Bronchial epithelial cell (primary cell): ENCODE data around the gene SLC35B1. TPM values are rescaled to one million over a fixed set of nuclear protein-coding genes. Genes with fewer than 3 reads are reported as not detected.

Experiments used
- DNase-seq: peaks from one replicate; pipeline ENCODE4 v3.0.0-alpha.2; 2010; ENCODE audit warnings: low read depth
- FAIRE-seq: peaks from 2 replicates; lab custom pipeline; 2011; peaks lifted over from hg19 to GRCh38; lab: Jason Lieb, UNC
- H3K27me3 ChIP-seq: 2 replicates; pipeline ENCODE4 v1.5.1; 2011; ENCODE audit warnings: low read length; ENCODE audit not compliant: control insufficient read depth, insufficient read depth
- H3K36me3 ChIP-seq: 2 replicates; pipeline ENCODE4 v1.5.1; 2011; ENCODE audit warnings: low read length; ENCODE audit not compliant: control insufficient read depth, insufficient read depth
- H3K4me3 ChIP-seq: 2 replicates; pipeline ENCODE4 v1.5.1; 2011; ENCODE audit warnings: mild to moderate bottlenecking, low read depth, low read length, control low read depth
- total RNA-seq: library from RNA; depleted of rRNA; stranded (reverse); fragments of >200 nt; gene quantifications from 2 replicates; pipeline ENCODE4 v1.2.1, GENCODE V29; 2014
- TF ChIP-seq, protein P1 (sequence below): IDR thresholded peaks from 2 replicates; pipeline ENCODE4 v1.5.1; 2011; ENCODE audit warnings: mild to moderate bottlenecking, moderate library complexity, low read length, control low read depth, inconsistent platforms; ENCODE audit not compliant: insufficient read depth, severe bottlenecking

SLC35B1 gene
- total RNA-seq, 1 donor from 2014 or later, result 91.1 TPM

DNA sequence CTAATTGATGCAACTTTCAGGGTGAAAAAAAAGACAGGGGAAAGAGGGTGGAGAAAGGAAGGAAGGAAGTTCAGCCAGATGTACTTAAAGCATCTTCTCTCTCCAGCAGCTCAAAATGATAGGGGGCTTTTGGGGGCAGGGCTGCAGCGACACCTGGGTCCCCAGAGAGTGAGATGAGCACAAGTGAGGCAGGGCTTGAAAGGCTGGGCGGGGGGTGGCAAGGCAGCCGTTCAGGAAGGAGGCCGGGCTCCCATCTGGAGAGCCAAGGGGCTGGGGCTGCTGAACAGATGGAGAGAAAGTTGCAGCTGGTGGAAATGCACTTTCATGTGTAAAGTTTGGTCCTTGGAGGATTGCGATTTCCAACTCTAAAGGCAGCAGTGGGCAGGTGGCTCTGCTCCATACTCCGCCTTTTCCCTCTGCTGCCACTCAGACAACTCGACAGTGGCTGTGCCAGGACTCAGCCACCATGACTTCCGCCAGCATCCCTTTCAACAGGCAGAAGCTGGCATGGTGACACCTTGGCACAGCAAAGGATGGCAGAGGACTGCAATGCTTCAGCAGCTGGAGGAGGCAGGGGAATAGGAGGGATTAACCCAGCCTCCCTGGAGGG is 7.7 kb downstream of the SLC35B1 start:
- DNase-seq (no peak), FAIRE-seq (no peak)
- Histone ChIP-seq H3K36me3 (peaks cover 17% of the 10 kb centered on the region), H3K27me3 (no peaks in the 10 kb centered on the region), H3K4me3 (no peak overlapping the region)
- TF ChIP-seq, protein P1, sequence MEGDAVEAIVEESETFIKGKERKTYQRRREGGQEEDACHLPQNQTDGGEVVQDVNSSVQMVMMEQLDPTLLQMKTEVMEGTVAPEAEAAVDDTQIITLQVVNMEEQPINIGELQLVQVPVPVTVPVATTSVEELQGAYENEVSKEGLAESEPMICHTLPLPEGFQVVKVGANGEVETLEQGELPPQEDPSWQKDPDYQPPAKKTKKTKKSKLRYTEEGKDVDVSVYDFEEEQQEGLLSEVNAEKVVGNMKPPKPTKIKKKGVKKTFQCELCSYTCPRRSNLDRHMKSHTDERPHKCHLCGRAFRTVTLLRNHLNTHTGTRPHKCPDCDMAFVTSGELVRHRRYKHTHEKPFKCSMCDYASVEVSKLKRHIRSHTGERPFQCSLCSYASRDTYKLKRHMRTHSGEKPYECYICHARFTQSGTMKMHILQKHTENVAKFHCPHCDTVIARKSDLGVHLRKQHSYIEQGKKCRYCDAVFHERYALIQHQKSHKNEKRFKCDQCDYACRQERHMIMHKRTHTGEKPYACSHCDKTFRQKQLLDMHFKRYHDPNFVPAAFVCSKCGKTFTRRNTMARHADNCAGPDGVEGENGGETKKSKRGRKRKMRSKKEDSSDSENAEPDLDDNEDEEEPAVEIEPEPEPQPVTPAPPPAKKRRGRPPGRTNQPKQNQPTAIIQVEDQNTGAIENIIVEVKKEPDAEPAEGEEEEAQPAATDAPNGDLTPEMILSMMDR, result no peak

- FAIRE-seq (no peak), DNase-seq (no peak)
- Histone ChIP-seq H3K4me3 (no peak overlapping the region), H3K27me3 (no peaks in the 10 kb centered on the region), H3K36me3 (peaks cover 9% of the 10 kb centered on the region)
- TF ChIP-seq, protein P1, result no peak
Measured at GRCh38 chr17:49698005-49698404, 9.8 kb downstream of the SLC35B1 start.

- Histone ChIP-seq H3K27me3 (no peaks in the 10 kb centered on the region), H3K36me3 (peaks cover 4% of the 10 kb centered on the region), H3K4me3 (no peak overlapping the region)
- TF ChIP-seq, protein P1, result no peak
- no peak for FAIRE-seq
- no peak for DNase-seq
Measured at GRCh38 chr17:49696233-49696761, 11.5 kb downstream of the SLC35B1 start.

- DNase-seq, result no peak
- FAIRE-seq, result no peak
- no peak overlapping the region for H3K4me3 ChIP-seq
- TF ChIP-seq, protein P1, result no peak
- no peaks in the 10 kb centered on the region for H3K27me3 ChIP-seq
- peaks cover 4% of the 10 kb centered on the region for H3K36me3 ChIP-seq
Measured at GRCh38 chr17:49695698-49696232, 12.0 kb downstream of the SLC35B1 start.

DNA sequence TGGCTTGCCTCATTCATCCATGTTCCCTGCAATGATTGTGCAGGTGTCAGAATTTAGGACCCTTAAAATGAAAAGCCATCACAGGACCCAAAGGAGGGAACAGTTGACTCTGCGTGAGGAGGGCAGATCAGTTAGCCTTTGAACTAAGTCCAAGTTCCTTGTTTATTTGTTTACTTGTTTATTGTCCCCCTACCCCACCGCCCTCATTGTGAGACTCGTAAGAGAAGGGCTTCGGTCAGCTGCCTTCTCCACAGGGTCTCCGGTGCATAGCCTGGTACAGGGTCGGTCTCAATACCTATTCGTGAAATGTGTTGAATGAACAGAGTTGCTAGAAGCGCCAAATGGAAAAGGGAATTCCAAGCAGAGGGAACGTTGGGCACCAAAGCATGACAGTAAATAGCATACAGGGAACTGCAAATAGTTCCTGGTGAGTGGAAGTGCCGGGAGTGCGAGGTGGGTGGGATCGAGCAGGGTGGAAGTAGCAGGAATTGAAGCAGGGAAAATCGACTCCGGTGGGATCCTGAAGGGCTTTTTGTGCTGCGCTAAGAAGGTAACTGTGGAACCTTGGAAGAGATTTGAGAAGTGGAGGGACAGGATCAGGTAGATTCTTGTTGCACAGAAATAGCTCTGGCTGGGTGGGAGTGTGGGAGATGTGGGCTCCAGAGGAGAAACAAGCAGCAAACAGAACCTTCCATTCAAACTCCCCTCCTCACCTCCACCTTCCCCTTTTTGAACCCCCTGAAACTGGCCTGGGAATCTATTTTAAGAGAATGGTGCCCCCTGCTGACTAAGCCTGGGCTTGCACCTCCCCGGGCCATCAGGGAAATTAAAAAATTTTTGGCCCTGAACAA is 12.7 kb downstream of the SLC35B1 start:
- Histone ChIP-seq H3K4me3 (no peak overlapping the region), H3K27me3 (no peaks in the 10 kb centered on the region), H3K36me3 (peaks cover under 1% of the 10 kb centered on the region)
- FAIRE-seq (no peak), DNase-seq (no peak)
- TF ChIP-seq, protein P1, result peak; percentile 76
